HG03558 (cell line): ENCODE results near the gene CAMTA1.
"Not testable (repeated sequence)": the region's sequence is repeated elsewhere in the genome, so short reads cannot be mapped to it uniquely, and the experiment has no call there.

Experiments
- ATAC-seq: cut with Tn5 transposase; IDR thresholded peaks from one replicate; pipeline ENCODE4 v1.9.1; 2021; ENCODE audit warnings: moderate number of reproducible peaks; ENCODE audit not compliant: unreplicated experiment; ENCODE audit errors: extremely low read depth

CAMTA1 gene

DNA sequence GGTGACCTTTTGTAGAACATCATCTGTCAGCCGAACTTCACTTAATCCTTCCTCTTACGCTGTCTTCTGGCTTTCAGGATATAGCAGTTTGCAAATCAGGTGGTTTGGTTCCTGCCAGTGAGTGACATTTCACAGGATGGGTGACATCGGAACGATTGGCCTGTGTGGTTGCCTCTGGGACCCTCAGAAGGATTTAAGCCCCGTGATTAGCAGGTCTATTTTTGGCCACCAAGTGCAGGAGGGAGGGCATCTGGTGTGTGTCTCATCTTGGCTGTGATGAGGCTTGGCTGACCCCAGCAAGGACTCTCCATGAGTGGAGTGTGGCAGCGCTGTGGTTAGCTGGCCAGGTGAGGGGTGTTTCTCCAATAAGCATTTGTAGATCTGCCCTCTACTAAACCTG, 578.2 kb downstream of the CAMTA1 start:
- ATAC-seq: no peak

- ATAC-seq: no peak
Measured at GRCh38 chr1:7365706-7366105, 580.5 kb downstream of the CAMTA1 start.

DNA sequence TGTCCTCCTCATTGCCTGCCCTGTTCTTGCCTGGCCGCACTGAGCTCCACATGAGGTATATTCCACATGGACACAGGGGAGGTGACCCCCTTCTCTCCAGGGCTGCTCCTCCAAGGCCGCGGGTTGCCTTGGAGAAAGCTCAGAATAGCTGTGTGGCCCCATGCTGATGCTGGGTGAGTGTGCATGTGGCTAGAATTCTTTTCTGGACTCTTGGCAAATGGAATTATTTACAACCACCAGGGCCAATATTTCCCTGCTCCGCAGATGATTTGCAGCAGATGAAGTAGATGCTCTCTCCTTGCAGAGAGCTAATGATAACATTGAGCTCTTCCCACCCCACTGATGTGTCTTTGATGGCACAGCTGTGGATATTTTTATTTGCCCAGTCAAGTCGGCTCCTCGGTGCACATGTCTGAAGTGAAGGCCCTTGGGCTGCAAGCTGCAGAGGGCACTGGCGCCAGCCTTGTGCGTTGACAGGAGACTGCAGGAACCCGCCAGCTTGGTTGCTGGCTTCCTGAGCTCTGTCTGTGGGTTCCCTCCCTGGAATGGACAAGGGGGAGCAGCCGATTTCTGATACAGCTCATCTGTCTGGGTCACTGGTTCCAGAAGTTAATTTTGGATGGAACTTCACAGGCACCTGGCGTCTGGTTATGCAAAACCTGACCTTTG, 581.2 kb downstream of the CAMTA1 start:
- ATAC-seq: no peak

- no peak for ATAC-seq
Measured at GRCh38 chr1:7366955-7367665, 581.9 kb downstream of the CAMTA1 start.

DNA sequence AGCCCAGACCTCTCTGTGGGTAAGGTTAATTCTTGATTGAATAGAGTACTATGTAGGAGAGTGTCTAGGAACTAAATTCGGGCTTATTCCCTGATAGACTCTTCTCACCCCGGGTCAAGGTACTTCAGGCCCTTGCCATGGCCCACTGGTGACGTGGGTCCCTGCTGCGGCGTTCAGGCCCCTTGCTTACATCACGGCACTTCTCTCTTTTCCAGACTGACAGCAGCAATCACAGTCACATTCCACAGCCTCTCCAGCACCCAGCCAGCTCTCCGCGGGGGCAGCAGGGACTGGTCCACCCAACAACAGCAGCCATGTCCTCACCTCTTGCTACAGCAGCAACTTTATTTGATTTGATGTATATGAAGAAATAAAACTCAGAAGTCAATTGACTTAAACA, 584.6 kb downstream of the CAMTA1 start:
- no peak for ATAC-seq

- no peak for ATAC-seq
Measured at GRCh38 chr1:7371926-7372325, 586.7 kb downstream of the CAMTA1 start.

DNA sequence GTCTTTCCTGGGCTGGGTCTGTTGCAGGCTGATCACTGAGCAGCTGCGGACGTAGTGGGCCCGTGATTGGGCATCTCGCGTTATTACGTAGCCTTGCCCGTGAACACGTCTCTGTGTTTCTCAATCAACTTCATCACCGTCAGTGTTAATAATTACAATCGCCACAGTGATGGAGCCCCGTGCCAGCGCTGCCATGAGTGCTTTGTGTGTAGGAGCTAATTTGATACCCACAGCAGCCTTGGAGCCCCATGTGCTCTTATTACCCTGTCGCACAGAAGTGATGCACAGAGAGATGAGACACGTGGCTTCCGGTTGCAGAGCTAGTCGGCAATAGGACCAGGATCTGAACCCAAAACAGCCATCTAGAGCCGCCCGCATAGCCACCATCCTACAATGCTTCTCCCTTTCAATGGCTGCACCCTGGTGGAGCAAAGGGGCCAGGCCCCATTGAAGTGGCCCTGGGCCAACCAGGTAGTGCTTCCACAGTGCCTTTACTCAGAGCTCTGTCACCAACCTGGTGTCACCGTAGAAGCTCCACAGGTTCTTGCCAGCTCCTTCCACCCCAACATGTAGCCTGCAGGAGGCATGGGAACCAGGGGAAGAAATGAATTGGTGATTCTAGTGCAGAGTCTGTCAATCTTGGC, 587.3 kb downstream of the CAMTA1 start:
- ATAC-seq: no peak

- no peak for ATAC-seq
Measured at GRCh38 chr1:7373251-7373650, 588.0 kb downstream of the CAMTA1 start.

DNA sequence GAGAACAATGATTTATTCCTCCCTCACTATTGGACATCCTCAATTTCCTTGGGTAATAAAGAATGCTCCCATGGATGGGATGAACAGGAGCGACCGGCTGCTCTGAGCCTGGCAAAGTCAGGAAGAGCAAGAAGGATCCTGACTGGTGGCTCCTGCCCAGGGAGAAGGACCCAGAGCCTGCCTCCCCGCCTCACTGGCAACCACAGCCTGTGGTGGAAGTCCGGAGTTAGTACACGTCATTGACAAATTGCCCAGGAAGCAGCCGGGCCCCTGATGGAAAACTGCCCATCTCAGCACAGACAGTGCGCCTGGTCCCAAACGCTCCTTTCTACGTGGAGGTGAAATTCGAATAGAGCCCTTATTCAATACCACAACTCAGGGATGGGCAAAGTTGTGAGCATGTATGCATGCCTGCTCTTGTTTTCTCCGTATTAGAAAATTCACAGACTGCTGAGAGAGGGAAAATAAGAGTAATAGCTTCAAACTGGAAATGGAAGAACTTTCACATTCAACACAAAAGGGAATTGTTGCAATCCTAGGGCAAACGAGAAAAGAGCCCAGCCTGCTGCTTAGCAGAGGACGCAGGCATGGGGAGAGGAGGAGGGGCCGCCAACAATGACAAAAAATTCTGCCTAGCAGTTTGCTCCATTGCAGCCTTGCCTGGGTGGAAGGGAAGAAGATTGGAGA, 588.8 kb downstream of the CAMTA1 start:
- ATAC-seq: no peak

DNA sequence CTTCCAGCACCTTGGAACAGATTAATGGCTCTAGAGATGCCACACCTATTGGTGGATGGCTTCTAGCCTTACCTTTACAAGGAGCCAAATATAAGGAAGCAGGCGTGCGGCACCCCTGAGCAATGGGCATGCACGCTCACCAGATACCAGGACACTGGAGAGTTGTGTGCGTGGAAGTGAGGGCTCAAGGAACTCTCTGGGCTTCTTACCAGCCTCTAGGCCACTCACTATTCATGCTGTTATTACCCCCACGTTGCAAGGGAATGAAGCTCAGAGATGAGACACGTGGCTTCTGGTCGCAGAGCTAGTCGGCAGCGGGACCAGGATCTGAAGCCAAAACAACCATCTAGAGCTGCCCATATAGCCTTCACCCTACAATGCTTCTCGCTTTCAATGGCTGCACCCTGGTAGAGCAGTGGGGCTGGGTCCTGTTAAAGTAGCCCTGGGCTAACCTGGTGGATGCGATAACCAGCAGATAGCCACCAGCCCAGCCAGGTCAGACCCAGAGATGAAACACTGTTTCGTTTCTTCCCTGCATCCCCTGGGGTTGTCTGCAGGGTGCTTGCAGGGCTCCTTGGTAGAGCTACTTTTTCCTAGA, 589.4 kb downstream of the CAMTA1 start:
- no peak for ATAC-seq

GRCh38 chr1:7375329-7375728, 590.1 kb downstream of the CAMTA1 start:
- no peak for ATAC-seq

- no peak for ATAC-seq
Measured at GRCh38 chr1:7375781-7376660, 590.8 kb downstream of the CAMTA1 start.

DNA sequence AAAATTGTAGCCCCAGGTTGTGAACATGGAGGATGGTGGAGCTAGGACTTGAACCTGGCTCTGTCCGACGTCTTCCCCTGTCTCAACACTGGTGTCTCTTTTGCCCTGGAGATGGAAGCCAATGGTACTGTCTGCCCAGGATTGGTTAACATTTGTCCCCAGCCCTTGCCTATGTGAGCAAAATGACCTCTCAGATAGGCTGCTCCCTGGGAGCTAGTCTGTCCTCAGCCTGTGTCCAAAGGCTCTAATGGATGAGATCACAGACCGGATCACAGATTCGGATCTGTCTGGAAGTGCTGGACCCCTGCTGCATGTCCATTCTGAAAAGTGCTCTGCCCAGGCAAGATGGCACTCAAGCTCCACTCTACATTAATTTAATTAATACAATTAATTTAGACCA, 591.4 kb downstream of the CAMTA1 start:
- no peak for ATAC-seq

- ATAC-seq: no peak
Measured at GRCh38 chr1:7378346-7379130, 593.3 kb downstream of the CAMTA1 start.

GRCh38 chr1:7379441-7379971, 594.3 kb downstream of the CAMTA1 start:
- no peak for ATAC-seq

- ATAC-seq: not testable (repeated sequence)
Measured at GRCh38 chr1:7380068-7380467, 594.8 kb downstream of the CAMTA1 start.

DNA sequence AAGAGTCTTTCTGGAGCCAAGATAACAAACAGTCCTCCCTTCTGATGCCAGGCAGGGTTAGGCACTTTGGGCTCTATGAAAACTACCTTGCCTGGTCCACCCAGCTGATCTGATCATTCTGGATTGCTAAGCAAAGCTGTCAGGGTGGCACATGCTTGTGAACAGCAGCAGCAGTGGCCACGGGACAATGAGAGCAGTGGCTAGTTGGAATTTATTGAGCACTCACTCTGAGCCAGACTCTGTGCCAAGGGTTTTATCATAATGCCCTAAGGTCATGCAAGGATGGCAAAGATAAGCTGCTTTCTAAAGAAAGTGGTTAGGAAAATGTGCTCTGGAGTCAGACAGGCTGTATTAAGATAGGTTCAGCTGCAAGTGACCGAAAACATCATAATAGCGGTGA, 595.5 kb downstream of the CAMTA1 start:
- ATAC-seq: no peak

DNA sequence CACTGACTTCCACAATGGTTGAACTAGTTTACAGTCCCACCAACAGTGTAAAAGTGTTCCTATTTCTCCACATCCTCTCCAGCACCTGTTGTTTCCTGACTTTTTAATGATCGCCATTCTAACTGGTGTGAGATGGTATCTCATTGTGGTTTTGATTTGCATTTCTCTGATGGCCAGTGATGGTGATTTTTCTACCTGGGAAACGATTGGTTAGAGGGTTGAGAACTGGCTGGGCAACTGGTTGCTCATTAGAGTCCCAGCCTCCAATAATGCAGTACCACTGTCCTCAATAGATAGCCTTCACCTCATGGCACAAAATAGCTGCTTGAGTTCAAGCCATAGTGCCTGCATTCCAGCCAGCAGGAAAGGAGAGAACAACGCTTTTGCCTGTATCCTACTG, 596.5 kb downstream of the CAMTA1 start:
- ATAC-seq: not testable (repeated sequence)

- no peak for ATAC-seq
Measured at GRCh38 chr1:7382971-7383370, 597.7 kb downstream of the CAMTA1 start.
